ENCODE measurements around the gene ZSCAN5C.
A peak's percentile ranks its signal among the peaks of the same experiment; 100 is the strongest.
"Not testable (repeated sequence)": the region's sequence is repeated elsewhere in the genome, so short reads cannot be mapped to it uniquely, and the experiment has no call there.

The ZSCAN5C gene

GRCh38 chr19:56201973-56202372 is at the start of gene ZSCAN5C:
ZSCAN5C (plus strand) TSS chr19:56202273; CDS start chr19:56205914, 3,641 bp downstream.
- DNase-seq = no peak

GRCh38 chr19:56152644-56153043 is 49.4 kb upstream of the ZSCAN5C start:
- no peak for DNase-seq

- DNase-seq = no peak
These were observed 48.6 kb upstream of the ZSCAN5C start for GRCh38 chr19:56153507-56153906.

- DNase-seq = peak; percentile 55
These were observed 46.9 kb upstream of the ZSCAN5C start for GRCh38 chr19:56155124-56155687.

- no peak for DNase-seq
These were observed 45.3 kb upstream of the ZSCAN5C start for GRCh38 chr19:56156768-56157167.

- DNase-seq = no peak
These were observed 43.8 kb upstream of the ZSCAN5C start for GRCh38 chr19:56158170-56158757.

- DNase-seq = no peak
These were observed 43.0 kb upstream of the ZSCAN5C start for GRCh38 chr19:56159009-56159559.

GRCh38 chr19:56159622-56160271 is 42.3 kb upstream of the ZSCAN5C start:
- DNase-seq = no peak

GRCh38 chr19:56161534-56161933 is 40.5 kb upstream of the ZSCAN5C start:
- no peak for DNase-seq

GRCh38 chr19:56162258-56162657 is 39.8 kb upstream of the ZSCAN5C start:
- peak; percentile 75 for DNase-seq

- DNase-seq = no peak
These were observed 39.0 kb upstream of the ZSCAN5C start for GRCh38 chr19:56163097-56163496.

GRCh38 chr19:56167064-56167578 is 35.0 kb upstream of the ZSCAN5C start:
- peak; percentile 45 for DNase-seq

- DNase-seq = no peak
These were observed 31.8 kb upstream of the ZSCAN5C start for GRCh38 chr19:56170261-56170660.

- DNase-seq = no peak
These were observed 28.0 kb upstream of the ZSCAN5C start for GRCh38 chr19:56174086-56174485.

- DNase-seq = no peak
These were observed 27.5 kb upstream of the ZSCAN5C start for GRCh38 chr19:56174550-56174949.

GRCh38 chr19:56175861-56176307 is 26.2 kb upstream of the ZSCAN5C start, which contains the start of gene GALP:
GALP (plus strand) TSS chr19:56176008; CDS start chr19:56177109, 1,101 bp downstream.
- not testable (repeated sequence) for DNase-seq

GRCh38 chr19:56176310-56176709 is 25.8 kb upstream of the ZSCAN5C start:
- not testable (repeated sequence) for DNase-seq

- DNase-seq = no peak
These were observed 25.2 kb upstream of the ZSCAN5C start for GRCh38 chr19:56176881-56177280.

GRCh38 chr19:56177564-56178243 is 24.4 kb upstream of the ZSCAN5C start:
- DNase-seq = no peak

GRCh38 chr19:56189785-56190184 is 12.3 kb upstream of the ZSCAN5C start:
- DNase-seq = no peak

- DNase-seq = no peak
These were observed 11.0 kb upstream of the ZSCAN5C start for GRCh38 chr19:56191115-56191514.

GRCh38 chr19:56191711-56192110 is 10.4 kb upstream of the ZSCAN5C start:
- DNase-seq = no peak

Data from hematopoietic multipotent progenitor cell treated with erythropoietin and hydrocortisone succinate and interleukin-3 and kit ligand, for 4 days (in vitro differentiated cells).